Colon (tissue), 2 donors: ENCODE measurements around the gene GOLGA6L2.
"Not testable (repeated sequence)": the region's sequence is repeated elsewhere in the genome, so short reads cannot be mapped to it uniquely, and the experiment has no call there.

ENCODE experiments used
- FAIRE-seq: peaks from 2 replicates; lab custom pipeline; 2012; peaks lifted over from hg19 to GRCh38; lab: Jason Lieb, UNC
- donor health status: control.
- donor health status: control.

Gene GOLGA6L2

DNA sequence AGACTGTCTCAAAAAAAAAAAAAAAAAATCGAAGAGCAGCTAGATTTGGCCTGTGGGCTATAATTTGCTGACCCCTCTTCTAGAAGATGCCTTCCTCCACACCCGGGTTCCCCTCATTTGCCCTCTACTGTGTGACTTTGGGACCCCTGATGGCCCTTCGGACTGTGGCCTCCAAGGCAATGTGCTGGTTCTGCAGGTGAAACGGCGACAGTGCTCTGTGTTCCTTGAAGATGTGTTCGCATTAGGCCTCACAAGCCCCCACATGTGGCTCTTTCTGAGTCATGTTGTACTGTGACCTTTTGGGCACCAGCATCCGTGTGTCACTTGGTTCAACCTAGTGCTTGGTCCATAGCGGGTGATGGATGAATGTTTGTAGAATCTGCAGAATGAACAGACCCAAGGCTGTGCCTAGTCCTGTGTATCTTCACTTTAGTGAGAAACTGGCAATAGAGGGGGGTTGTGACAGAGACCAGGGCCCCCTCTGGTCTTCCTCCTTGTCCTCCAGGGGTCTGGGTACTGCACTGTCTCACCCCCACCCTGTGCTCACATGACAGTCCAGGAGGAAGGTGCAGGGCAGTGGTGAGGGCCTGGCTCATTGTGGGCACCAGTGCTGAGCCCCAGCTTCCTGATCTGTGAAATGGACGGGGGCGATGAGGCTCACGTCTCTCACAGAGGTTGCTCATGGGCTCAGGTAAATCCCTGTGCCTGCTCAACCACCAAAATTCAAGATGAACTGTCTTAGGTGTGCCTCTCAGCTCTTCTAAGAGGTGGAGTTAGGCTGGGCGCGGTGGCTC lies 22.7 kb downstream of the GOLGA6L2 start:
- FAIRE-seq = no peak

DNA sequence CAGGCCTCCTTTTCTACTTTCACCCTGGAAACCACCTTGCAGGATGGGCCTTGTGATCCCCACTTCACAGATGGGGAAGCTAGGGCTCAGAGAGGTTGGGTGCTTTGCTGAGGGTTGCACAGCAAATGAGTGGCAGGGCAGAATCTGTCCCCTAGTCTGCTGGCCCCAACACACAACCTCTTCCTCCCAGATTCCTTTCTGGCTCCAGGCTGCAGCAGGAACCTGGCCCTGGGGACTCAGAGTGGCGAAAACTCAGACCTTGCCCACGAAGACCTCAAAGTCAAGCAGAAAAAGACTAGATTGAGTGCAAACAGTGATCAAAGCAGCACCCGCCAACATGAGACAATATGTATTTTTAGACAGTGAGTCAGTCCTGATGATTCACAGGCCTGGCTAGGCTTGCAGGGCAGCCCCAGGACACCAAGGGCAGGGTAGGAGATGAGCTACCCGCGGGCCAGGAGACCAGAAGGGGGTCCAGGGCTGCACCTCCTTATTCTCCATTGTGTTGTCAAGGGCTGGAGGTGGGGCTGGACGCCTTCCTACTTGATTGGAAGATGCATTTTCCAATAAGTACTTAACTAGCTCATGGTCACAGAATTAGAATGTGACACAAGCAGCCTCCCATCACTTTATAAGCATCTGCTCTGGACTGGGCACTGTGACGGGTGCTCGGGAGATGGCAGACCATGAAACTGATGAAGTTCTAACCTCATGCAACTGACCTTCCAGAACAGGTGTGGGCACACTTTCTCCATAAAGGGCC lies 23.9 kb downstream of the GOLGA6L2 start:
- no peak for FAIRE-seq

DNA sequence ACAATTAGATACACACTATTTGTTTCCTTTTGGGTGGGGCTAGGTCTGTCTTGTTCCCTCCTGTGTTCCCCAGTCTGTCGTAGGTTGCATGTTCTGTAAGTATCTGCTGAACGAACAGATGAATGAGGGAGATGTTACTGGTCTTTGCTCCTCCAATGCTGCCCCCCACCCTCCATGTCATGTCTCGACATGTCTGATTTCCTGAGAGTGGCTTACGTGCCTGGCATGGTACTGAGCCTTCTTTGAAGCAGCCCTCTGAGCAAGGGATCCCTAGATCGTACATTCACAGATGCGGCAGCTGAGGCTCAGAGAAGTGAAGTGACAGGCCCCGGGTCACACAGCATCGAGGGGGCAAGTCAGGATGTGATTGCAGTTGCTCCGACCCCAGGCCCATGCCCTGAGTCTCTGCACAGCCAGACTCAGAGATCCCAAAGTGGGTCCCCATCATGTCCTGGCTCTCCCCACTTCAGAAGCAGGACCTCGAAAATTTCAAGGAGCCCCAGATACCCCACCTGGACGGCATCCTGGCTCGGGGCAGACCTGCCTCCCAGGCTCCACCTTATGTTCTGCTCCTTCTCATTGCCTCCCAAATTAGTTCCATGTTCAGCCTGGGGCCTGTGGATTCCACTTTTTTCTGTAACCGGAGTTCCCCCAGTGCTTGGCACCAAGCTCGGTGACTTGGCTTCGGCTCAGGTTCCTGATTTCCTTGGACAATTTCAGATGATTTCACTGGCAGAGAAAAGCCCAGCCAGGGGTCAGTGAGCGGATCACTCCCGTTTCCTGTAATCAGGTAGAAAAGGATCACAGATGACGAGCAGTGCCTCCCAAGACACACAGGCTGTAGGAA lies 24.7 kb downstream of the GOLGA6L2 start:
- FAIRE-seq = no peak

DNA sequence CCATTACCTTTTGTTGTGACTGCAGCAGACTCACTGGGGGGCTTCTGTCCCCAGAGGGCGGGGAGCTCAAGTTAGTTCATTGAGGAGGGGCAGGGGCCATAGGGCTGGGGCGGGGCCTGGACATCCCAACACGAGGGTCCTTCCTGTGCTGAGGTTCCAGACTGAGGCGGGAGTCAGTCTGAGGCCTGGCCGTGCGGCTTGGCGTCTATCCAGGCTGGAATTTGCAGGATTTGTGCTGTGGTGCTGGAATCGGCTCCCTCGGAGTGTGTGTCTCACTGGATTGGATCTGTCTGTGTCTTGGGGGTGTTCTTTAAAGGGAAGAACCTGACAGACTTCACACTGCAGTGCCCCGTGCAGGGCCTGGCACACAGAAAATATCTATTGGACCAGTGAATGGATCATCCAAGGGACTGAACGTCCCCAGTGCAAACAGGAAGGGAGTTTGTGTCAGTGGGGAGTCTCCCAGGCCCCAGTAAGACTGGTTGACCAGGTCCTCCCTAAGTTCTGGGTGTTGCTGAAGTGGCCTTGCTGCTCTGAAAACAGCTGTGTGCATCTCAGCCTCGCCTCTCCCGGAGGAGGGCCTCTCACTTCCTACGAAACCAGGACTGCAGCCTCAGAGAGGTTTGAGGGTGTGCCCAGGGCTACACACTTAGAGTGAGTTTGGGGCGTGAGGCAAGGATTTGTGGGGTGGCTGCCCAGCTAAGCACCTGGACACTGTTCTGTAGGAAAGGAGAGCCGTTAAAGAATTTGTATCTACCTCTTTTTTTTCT lies 26.1 kb downstream of the GOLGA6L2 start:
- no peak for FAIRE-seq

DNA sequence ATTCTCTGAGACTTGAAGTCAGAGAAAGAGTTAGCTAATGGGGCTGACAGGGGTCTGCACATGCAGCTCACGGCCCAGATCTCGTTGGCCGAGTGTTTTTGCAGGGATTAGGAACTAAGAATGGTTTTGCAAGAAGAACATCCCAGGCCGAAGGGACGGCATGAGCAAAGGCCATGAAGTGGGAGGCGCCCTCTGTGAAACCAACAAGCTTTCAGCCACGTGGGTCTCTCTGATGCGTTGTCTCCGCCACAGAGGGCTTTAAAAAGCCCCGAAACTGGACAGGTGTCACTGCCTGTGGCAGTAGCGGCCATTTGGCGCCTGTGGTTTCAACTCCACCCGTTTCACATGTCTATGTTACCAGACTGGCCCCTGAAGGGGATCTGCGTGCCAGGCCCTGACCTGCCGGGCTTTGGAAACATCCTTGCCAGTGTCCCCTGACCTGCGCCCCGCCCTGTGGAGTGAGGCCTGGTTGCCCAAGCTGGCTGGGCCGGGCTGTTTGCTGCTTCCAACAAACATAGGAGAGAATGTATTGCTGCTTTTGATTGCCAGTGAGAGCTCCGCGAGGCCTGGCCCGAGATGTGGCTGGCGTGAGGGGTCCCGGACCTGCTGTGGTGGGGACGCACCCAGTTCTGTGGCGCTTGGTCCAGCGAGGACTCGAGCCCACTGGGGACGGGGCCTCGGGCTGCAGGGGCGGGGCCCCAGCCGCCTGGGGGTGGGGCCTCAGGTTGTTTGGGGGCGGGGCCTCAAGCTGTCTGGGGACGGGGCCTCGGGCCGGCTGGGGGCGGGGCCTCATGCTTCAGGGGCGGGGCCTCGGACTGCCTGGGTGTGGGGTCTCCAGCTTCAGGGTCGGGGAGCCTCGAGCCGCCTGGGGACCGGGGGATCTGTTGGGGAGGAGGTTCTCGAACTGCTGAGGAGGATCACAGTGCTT lies 30.4 kb downstream of the GOLGA6L2 start:
- no peak for FAIRE-seq

DNA sequence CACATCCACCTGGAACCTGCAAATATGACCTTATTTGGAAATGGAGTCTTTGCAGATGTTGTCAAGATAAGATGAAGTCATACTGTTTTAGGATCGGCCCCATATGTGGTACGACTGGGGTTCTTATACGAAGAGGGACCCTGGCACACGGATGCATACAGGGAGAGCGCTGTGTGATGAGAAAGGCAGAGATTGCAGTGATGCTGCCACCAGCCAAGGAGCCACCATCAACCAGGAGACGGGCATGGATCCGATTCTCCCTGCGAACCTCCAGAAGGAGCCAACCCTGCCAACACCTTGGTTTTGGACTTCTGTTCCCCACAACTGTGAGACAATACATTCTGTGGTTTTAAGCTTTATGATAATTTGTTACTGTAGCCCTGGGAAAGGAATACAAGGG lies 31.2 kb downstream of the GOLGA6L2 start:
- FAIRE-seq = not testable (repeated sequence)

DNA sequence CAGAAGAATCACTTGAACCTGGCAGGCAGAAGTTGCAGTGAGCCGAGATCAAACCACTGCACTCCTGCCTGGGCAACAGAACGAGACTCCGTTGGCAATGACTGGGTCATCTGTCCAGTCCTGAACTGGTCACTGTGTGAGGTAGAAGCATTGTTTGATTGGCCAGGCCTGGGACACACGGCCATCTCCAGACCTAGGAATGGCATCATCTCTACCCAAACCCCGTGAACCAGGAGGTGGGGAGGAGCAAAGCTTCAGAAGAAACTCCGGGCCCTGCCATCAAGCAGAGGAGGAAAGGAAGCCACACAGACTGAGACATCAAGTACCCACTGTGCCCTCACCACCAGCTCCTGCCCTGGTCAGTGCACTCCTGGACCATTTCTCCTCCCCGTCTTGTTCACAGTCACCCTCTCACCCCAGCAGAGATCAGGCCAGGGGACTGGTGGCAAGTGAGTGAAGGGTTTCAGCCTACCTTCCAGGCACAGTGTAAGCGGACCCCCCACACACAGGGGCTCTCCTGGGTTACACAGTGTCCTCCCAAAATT lies 31.6 kb downstream of the GOLGA6L2 start:
- no peak for FAIRE-seq

DNA sequence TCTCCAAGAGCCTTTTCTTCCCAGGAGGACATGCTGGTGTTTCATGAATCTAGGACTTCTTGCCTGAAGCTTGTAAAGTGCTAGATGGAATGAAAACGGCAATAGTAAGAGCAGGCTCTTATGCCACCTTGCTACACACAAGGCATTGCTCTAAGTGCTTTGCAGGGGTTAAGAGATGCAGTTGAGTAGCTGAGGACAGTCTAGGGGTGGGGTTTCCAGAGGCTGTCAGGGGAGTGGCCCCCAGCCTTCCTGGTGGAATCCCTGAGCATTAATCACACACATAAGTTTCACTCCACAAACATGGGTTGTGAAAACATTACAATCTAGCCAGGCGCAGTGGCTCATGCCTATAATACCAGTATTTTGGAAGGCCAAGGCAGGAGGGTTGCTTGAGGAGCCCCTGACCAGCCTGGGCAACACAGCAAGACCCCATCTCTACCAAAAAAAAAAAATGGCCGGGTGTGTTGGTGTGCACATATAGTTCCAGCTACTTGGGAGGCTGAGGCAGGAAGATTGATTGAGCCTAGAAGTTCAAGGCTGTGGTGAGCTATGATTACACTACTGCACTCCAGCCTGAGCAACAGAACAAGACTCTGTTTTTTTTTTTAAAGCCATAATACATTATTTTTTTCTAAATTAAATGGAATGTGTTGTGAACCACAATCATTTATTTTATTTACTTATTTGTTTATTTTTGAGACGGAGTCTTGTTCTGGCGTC lies 34.0 kb downstream of the GOLGA6L2 start:
- FAIRE-seq = not testable (repeated sequence)

DNA sequence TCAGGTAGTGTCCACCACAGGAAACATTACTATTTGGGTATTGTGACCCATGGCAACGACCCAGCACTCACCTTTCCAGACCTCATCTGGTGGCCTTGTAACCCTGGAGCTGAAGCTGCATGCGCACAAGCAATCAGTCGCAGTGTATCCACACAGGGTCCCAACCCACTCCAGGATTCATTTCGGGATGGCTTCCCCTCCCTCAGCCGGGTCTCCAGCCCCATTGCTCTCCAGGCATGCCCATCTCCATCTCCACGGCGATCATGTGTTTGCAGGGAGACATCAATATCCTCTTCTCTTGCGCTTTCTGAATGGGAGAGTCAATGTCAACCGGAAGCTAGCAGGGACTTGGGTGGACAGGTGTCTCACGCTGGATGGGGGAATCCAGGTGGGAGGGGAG lies 35.2 kb downstream of the GOLGA6L2 start:
- no peak for FAIRE-seq

DNA sequence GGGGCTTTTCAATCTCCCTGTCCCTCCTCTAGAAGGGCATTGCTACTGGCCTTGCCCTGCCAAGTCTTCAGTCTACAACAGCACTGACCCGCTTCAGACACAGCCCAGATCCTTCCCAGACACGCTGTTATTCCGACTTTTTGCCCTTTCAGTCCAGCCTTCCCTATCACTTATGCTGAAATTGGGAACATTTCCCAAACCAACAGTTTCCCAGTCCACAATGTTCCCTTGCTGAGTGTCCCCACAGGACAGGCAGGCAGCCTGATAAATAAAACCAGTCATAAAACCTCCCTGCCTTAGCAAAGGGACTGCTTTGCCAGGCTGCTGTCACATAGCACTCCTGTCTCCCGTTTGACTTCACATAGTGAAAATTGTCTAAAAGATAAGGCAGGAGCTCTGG lies 43.5 kb downstream of the GOLGA6L2 start:
- FAIRE-seq = no peak

DNA sequence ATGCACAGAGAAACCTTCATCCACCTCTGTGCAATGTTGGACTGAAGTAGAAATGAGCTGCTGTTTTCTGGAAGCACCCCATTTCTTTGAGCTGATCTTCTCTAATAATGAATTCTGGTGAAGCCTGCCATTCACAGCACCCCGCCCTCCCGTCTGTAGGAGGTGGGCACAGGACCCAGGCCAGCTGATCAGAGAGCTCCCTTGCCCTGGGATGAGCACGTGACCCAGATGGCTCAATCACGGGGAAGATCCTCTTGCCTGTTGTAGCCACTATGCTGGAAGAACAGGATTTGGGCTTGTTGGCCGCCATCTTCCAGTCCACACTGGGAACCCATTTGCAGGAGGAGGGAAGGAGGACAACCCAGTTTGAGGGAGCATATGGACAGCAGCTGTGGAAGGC lies 44.5 kb downstream of the GOLGA6L2 start:
- FAIRE-seq = no peak

DNA sequence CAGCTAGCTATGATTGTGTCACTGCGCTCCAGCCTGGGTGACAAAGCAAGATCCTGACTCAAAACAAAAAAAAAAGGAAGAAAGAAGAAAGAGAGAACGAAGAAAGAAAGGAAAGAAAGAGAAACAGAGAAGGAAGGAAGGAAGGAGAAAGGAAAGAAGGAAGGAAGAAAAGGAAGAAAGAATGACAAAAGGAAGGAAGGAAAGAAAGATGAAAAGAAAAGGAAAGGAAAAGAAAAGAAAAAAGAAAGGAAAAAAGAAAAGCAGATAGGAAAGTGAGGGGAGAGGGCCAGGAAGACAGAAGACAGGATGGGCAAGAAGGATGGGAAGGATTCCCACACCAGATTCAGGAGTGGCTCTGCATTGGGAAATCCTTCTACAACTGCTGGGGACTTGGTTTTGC lies 44.9 kb downstream of the GOLGA6L2 start:
- FAIRE-seq = no peak

DNA sequence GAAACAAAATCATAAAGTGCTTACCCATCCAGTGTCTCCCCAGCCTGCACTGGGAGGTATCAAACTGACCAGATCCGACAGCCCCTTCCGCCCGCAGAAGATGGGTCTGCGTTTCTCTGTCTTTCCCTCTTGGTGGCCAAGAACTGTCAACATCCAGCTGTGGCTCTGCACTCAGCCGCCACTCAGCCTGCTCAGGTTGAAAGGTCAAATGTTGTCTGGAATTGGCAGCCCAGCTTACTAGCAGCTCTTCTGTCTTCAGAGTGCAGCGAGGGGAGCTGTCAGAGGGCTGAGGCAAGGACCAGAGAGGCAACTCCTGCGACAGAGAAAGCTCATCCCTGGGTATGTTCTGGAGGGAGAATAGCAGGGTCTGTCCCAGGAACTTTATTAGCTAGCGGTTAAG lies 45.4 kb downstream of the GOLGA6L2 start:
- FAIRE-seq = no peak

DNA sequence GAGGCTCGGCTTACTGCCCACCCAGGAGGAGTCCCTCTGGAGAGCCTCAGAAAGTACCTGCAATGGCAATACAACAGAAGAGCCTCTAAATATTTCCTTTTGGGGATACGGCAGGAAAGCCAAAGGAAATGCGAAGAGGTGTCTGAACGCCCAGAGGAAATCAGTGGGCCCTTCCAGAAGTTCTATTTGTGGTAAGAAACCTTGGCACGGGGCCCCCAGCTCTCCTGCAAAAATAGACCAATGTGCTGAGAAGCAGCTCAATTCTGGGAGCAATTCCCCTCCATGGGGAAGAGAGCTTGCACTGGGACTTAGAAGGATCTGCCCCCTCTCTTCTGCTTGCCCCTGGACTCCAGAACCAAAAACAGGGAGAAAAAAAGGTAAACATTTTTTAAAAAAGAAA lies 47.8 kb downstream of the GOLGA6L2 start:
- not testable (repeated sequence) for FAIRE-seq

DNA sequence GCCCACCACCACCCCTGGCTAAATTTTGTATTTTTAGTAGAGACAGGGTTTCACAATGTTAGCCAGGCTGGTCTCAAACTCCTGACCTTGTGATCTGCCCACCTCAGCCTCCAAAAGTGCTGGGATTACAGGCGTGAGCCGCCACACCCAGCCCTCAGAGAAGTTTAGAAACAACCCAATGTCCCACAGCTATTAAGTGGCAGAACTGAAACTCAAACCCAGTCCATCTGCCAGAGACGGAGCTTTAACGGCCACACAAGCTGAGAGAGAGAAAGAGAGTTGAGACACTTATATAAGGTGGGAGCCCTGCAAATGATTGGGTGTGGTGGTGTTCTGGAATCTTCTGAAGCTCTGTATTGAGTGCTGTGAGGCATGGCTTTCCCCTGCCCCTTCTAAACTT lies 48.7 kb downstream of the GOLGA6L2 start:
- not testable (repeated sequence) for FAIRE-seq

DNA sequence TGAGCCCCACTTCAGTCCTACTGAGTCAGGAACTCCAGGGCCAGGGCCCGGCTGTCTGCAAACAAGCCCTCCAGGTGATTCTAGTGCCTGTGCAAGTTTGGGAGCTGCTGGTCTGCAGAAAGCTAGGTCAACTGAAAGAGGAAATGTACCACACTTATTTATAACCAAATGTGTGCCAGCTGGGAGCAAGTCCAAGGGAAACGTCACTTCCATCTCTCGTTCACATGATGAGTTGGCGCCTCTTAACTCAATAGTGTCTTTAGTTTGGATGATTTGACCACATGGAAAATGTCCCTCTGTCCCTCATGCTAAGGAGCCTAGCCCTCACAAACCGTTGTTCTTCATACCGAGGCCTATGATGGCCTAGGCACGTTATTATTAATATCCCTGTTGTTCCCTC lies 49.3 kb downstream of the GOLGA6L2 start:
- no peak for FAIRE-seq

DNA sequence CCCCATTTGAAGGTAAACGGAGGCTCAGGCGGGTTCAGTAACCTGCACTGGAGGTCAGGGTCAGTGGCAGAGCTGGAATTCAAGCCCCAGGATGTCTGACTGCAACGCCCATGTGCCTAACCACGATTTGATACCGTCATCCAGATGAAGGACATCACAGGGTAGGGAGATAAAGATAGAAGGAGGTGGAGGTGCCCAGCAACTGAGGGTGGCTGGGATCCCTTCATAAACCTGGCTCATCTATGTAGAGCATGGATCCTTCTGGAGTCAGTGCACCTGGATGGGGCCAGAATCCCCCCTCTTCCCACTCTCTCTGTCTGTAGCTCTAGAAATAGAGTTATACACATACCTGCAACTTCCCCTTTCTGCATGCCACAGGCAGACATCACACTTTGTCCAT lies 51.2 kb downstream of the GOLGA6L2 start:
- no peak for FAIRE-seq

DNA sequence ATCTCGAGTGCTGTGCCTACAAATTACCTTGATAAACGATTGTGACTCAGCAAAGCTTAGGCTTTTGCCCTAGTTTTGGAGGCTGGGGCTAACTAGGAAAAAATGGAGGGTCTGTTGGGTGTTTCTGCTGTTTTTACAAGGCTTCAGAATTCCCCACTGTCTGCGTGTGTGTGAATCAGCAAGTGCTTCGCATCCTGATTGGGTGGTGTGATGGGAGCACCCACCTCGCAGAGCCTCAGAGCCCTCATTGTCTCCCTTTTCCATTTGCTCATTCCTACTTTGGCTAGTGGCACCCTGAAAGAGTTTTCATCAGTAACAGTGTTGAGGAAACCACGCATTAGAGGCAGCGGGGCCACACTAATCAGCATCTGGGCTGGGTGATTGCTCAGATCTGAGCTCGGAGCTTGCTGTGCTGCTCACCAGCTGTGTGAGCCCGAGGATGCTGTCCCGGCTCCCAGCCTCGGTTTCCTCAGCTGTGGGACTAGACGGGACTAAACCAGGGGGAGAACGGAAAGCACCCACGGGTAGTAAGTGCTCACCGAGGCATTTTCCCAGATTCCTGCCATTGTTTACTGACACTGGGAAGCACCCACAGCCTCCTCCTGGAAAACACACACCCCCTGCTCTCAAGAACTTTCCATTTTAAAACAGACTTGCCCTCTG lies 51.9 kb downstream of the GOLGA6L2 start:
- no peak for FAIRE-seq
